Natural killer cell (primary cell): ENCODE results near the gene MSI2. TPM values are rescaled to one million over a fixed set of nuclear protein-coding genes. Genes with fewer than 3 reads are reported as not detected.

Source experiments
- ATAC-seq, 3 donors: fragments of 150-1000 bp in 2 of 3; fragments of 200-7000 bp in 1 of 3; cut with Tn5 transposase; 1 replicate in 1 of 3; 2 replicates in 2 of 3; pipeline ENCODE4 v1.10.0; 2021; ENCODE audit warnings: mild to moderate bottlenecking in 2 of 3, moderate library complexity in 2 of 3
- DNase-seq, 2 donors: peaks; one replicate each; pipeline versions ENCODE4 v3.0.0 to v3.0.0-alpha.2; 2013 to 2021; ENCODE audit warnings: mixed read lengths in 1 of 2
- H3K27ac ChIP-seq: one replicate; pipeline ENCODE4 v1.5.1; 2013; ENCODE audit warnings: mild to moderate bottlenecking, low read length
- H3K27me3 ChIP-seq: one replicate; pipeline ENCODE4 v1.6.1; 2013; ENCODE audit warnings: low read length; ENCODE audit not compliant: control insufficient read depth, insufficient read depth
- H3K36me3 ChIP-seq: one replicate; pipeline ENCODE4 v1.6.1; 2013; ENCODE audit warnings: low read length; ENCODE audit not compliant: control insufficient read depth, insufficient read depth
- H3K4me1 ChIP-seq: one replicate; pipeline ENCODE4 v1.6.1; 2013; ENCODE audit warnings: low read length; ENCODE audit not compliant: control insufficient read depth, insufficient read depth
- H3K4me3 ChIP-seq: one replicate; pipeline ENCODE4 v1.5.1; 2013; ENCODE audit warnings: low read length
- H3K9me3 ChIP-seq: one replicate; pipeline ENCODE4 v1.6.1; 2013; ENCODE audit warnings: low read length; ENCODE audit not compliant: control insufficient read depth, insufficient read depth
- H3K27ac Mint-ChIP-seq, 2 donors: one replicate each; pipeline ENCODE4 v1.8.0; 2022; ENCODE audit warnings: mild to moderate bottlenecking in 2 of 2, mixed read lengths in 2 of 2, moderate library complexity in 1 of 2
- H3K27me3 Mint-ChIP-seq, 2 donors: one replicate each; pipeline ENCODE4 v1.8.0; 2022; ENCODE audit warnings: low read depth in 2 of 2, mixed read lengths in 2 of 2
- H3K36me3 Mint-ChIP-seq: one replicate; pipeline ENCODE4 v1.8.0; 2022; ENCODE audit warnings: mixed read lengths
- H3K4me1 Mint-ChIP-seq, 2 donors: one replicate each; pipeline ENCODE4 v1.8.0; 2022; ENCODE audit warnings: mixed read lengths in 2 of 2
- H3K4me3 Mint-ChIP-seq: one replicate; pipeline ENCODE4 v1.8.0; 2022; ENCODE audit warnings: mild to moderate bottlenecking, moderate library complexity, mixed read lengths
- H3K9me3 Mint-ChIP-seq, 2 donors: one replicate each; pipeline ENCODE4 v1.8.0; 2022; ENCODE audit warnings: mixed read lengths in 2 of 2
- WGBS: methylation state at CpG from one replicate; pipeline ENCODE4 v1.1.7; 2013; ENCODE audit warnings: missing lambda C conversion rate; ENCODE audit not compliant: insufficient coverage; 5-methylcytosine and 5-hydroxymethylcytosine counted together
- intact Hi-C: fragments of 100-400 bp; cut with micrococcal nuclease; formaldehyde crosslinking; loops from one replicate; pipeline ENCODE4 v1.14.2; 2022
- total RNA-seq, 4 donors: library from RNA; stranded (reverse); fragments of 120-200 nt in 1 of 4; gene quantifications; one replicate each; pipeline versions ENCODE4 v1.2.3 to v1.2.4, GENCODE V29; 2013 to 2022
- TF ChIP-seq, protein P1 (sequence below): fragments of 200-600 bp; IDR thresholded peaks from one replicate; pipeline ENCODE4 v1.8.0; 2022; ENCODE audit warnings: antibody characterized with exemption

The MSI2 gene
- total RNA-seq, 3 donors from 2014 or later (not counting 1 experiment from before 2014, with no cell fraction given), result 95.5 to 145 (median 96.8) TPM

DNA sequence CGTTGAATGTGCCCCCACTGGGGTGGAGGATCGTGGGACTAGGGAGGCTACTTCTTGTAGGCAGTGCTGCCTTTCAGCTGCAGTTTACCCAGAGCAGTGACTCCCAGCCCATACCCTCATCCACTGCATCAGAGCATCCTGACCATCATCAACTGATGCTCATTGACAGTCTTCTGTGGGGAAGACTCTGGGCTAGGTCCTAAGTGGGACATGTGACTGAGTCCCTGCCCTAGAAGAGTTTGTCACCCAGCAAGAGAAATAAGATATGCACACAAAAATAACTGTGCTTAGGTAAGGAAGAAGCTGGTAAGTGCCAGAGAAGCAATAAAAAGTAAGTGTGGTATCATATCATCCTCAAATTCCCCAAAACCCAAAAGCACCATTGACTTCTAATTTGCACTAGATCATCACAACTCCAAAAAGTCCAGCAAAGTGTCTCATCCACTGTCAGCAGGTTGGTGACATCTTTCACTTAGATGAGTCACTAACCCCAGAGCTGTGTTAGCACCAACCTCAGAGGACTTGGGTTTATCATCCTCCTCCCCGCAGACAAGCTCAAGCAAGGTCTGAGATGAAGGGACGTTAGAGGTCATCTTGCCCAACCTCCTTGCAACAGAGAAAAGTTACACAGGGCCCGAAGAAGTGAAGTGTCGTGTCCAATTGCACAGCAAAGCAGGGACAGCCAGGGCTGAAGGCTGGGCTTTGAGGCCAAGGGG is 389.8 kb downstream of the MSI2 start:
- Mint-ChIP-seq H3K36me3 (no peaks in the 10 kb centered on the region), H3K9me3 (no peaks in the 10 kb centered on the region), H3K27ac (peak overlapping the region; percentile 27 to 49)

DNA sequence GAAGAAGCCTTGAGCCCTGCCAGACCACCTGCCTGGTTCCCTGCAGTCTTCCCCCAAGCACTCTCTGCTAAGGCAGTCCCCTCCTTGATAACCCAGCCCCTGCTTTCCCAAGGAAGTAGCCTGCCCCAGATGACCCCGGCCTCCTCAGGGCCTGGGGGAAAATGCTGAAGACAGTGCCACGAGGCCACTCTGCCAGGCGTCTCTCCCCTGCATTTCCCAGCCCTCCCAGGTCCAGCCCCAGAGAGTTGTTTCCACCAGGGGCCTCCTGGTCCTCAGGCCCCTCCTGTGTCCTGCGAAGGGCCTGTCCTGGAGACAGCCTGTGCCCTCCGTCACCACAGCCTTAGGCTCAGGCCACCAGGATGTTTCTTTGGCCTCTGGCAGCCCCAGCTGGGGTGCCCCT is 392.4 kb downstream of the MSI2 start:
- no peak overlapping the region for H3K27ac Mint-ChIP-seq
- 98% methylated on average over 5 of the region's 5 CpGs for whole genome bisulfite sequencing

More for the DNA sequence above, 389.8 kb downstream of the MSI2 start:
- Histone ChIP-seq H3K27me3 (no peaks in the 10 kb centered on the region), H3K4me1 (peaks cover 15% of the 10 kb centered on the region), H3K9me3 (no peaks in the 10 kb centered on the region), H3K36me3 (no peaks in the 10 kb centered on the region), H3K27ac (peak overlapping the region; percentile 3), H3K4me3 (no peak overlapping the region)
- intact Hi-C loops, result loop anchor here (2.0 kb wide), 1 partner anchor 45 kb away; no protein-coding TSS in a partner anchor
- H3K27me3 Mint-ChIP-seq, result no peaks in the 10 kb centered on the region
- 68% methylated on average over 6 of the region's 6 CpGs for WGBS
- TF ChIP-seq, protein P1, sequence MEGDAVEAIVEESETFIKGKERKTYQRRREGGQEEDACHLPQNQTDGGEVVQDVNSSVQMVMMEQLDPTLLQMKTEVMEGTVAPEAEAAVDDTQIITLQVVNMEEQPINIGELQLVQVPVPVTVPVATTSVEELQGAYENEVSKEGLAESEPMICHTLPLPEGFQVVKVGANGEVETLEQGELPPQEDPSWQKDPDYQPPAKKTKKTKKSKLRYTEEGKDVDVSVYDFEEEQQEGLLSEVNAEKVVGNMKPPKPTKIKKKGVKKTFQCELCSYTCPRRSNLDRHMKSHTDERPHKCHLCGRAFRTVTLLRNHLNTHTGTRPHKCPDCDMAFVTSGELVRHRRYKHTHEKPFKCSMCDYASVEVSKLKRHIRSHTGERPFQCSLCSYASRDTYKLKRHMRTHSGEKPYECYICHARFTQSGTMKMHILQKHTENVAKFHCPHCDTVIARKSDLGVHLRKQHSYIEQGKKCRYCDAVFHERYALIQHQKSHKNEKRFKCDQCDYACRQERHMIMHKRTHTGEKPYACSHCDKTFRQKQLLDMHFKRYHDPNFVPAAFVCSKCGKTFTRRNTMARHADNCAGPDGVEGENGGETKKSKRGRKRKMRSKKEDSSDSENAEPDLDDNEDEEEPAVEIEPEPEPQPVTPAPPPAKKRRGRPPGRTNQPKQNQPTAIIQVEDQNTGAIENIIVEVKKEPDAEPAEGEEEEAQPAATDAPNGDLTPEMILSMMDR, result no peak
- ATAC-seq (peak; percentile 77 to 94 (median 90)), DNase-seq (peak; percentile 19 to 23)
- H3K4me3 Mint-ChIP-seq, result no peak overlapping the region
- H3K4me1 Mint-ChIP-seq, result peaks cover 6 to 13% of the 10 kb centered on the region in 2 donors

DNA sequence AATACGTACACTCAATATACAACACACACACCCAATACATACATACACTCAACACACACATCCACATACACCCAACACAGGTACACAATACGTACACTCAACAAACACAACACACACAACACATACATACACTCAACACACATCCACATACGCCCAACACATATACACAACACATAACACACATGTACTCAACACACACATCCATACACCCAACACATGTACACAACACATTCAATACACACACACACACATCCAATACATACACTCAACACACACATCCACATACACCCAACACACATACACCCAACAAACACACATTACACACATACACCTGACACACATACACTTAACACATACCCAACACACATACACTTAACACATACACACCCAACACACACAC is 392.9 kb downstream of the MSI2 start:
- Mint-ChIP-seq H3K4me1 (peaks cover 9 to 17% of the 10 kb centered on the region in 2 donors), H3K27ac (no peak overlapping the region)

More for the DNA sequence above, 392.4 kb downstream of the MSI2 start:
- no peak overlapping the region for H3K4me3 ChIP-seq
- intact Hi-C loops, result no loop called here
- H3K4me1 ChIP-seq, result peaks cover 18% of the 10 kb centered on the region
- no peaks in the 10 kb centered on the region for H3K27me3 Mint-ChIP-seq
- no peaks in the 10 kb centered on the region for H3K9me3 Mint-ChIP-seq
- H3K4me3 Mint-ChIP-seq, result no peak overlapping the region
- ATAC-seq (no peak), DNase-seq (no peak)
- no peak overlapping the region for H3K27ac ChIP-seq
- H3K36me3 ChIP-seq, result no peaks in the 10 kb centered on the region
- H3K4me1 Mint-ChIP-seq, result peaks cover 6 to 12% of the 10 kb centered on the region in 2 donors
- H3K9me3 ChIP-seq, result no peaks in the 10 kb centered on the region
- TF ChIP-seq, protein P1, result no peak
- no peaks in the 10 kb centered on the region for H3K36me3 Mint-ChIP-seq
- H3K27me3 ChIP-seq, result no peaks in the 10 kb centered on the region

More for the DNA sequence above, 392.9 kb downstream of the MSI2 start:
- Mint-ChIP-seq H3K4me3 (no peak overlapping the region), H3K27me3 (no peaks in the 10 kb centered on the region), H3K9me3 (no peaks in the 10 kb centered on the region), H3K36me3 (no peaks in the 10 kb centered on the region)
- Histone ChIP-seq H3K4me1 (peaks cover 22% of the 10 kb centered on the region), H3K27ac (no peak overlapping the region), H3K4me3 (no peak overlapping the region), H3K36me3 (no peaks in the 10 kb centered on the region), H3K9me3 (no peaks in the 10 kb centered on the region), H3K27me3 (no peaks in the 10 kb centered on the region)
- WGBS, result 95% methylated on average over 3 of the region's 3 CpGs
- DNase-seq, result no peak
- TF ChIP-seq, protein P1, result no peak
- no peak for ATAC-seq
- intact Hi-C loops, result no loop called here
